ENCODE data around the gene HOXC5. TPM values are rescaled to one million over a fixed set of nuclear protein-coding genes. Genes with fewer than 3 reads are reported as not detected.

The HOXC5 gene
- total RNA-seq, 1 donor from 2014 or later = not detected

GRCh38 chr12:53989227-53990113 is 43.4 kb upstream of the HOXC5 start:
- H3K27ac Mint-ChIP-seq (ENCODE audit: unreplicated experiment) = no peak overlapping the region
- peak; percentile 38 for TF ChIP-seq CTCF (IDR thresholded peaks at IDR 0.05; ENCODE audit: unreplicated experiment)
- DNase-seq (ENCODE audit: low spot score) = no peak
- H3K36me3 Mint-ChIP-seq (ENCODE audit: low read depth, unreplicated experiment) = peaks cover 4% of the 10 kb centered on the region
- H3K9me3 Mint-ChIP-seq (ENCODE audit: unreplicated experiment) = no peaks in the 10 kb centered on the region
- H3K4me3 Mint-ChIP-seq (ENCODE audit: unreplicated experiment) = peak overlapping the region; percentile 60
- peaks cover 55% of the 10 kb centered on the region for H3K4me1 Mint-ChIP-seq (ENCODE audit: unreplicated experiment)
- H3K27me3 Mint-ChIP-seq (ENCODE audit: unreplicated experiment) = peaks cover 47% of the 10 kb centered on the region

GRCh38 chr12:53990311-53991076 is 42.4 kb upstream of the HOXC5 start:
- TF ChIP-seq CTCF (IDR thresholded peaks at IDR 0.05; ENCODE audit: unreplicated experiment) = no peak
- H3K27ac Mint-ChIP-seq (ENCODE audit: unreplicated experiment) = no peak overlapping the region
- peaks cover 57% of the 10 kb centered on the region for H3K4me1 Mint-ChIP-seq (ENCODE audit: unreplicated experiment)
- H3K9me3 Mint-ChIP-seq (ENCODE audit: unreplicated experiment) = no peaks in the 10 kb centered on the region
- H3K36me3 Mint-ChIP-seq (ENCODE audit: low read depth, unreplicated experiment) = peaks cover 4% of the 10 kb centered on the region
- no peak for DNase-seq (ENCODE audit: low spot score)
- H3K4me3 Mint-ChIP-seq (ENCODE audit: unreplicated experiment) = peak overlapping the region; percentile 19
- peaks cover 50% of the 10 kb centered on the region for H3K27me3 Mint-ChIP-seq (ENCODE audit: unreplicated experiment)

GRCh38 chr12:53991077-53991460 is 41.8 kb upstream of the HOXC5 start:
- Mint-ChIP-seq H3K4me3 (ENCODE audit: unreplicated experiment) (no peak overlapping the region), H3K36me3 (ENCODE audit: low read depth, unreplicated experiment) (peaks cover 4% of the 10 kb centered on the region), H3K27me3 (ENCODE audit: unreplicated experiment) (peaks cover 47% of the 10 kb centered on the region), H3K9me3 (ENCODE audit: unreplicated experiment) (no peaks in the 10 kb centered on the region), H3K4me1 (ENCODE audit: unreplicated experiment) (peaks cover 54% of the 10 kb centered on the region), H3K27ac (ENCODE audit: unreplicated experiment) (no peak overlapping the region)
- DNase-seq (ENCODE audit: low spot score) = no peak
- no peak for TF ChIP-seq CTCF (IDR thresholded peaks at IDR 0.05; ENCODE audit: unreplicated experiment)

GRCh38 chr12:53992377-53992889 is 40.4 kb upstream of the HOXC5 start:
- Mint-ChIP-seq H3K9me3 (ENCODE audit: unreplicated experiment) (no peaks in the 10 kb centered on the region), H3K4me1 (ENCODE audit: unreplicated experiment) (peaks cover 43% of the 10 kb centered on the region), H3K4me3 (ENCODE audit: unreplicated experiment) (no peak overlapping the region), H3K27ac (ENCODE audit: unreplicated experiment) (peak overlapping the region; percentile 42), H3K36me3 (ENCODE audit: low read depth, unreplicated experiment) (peaks cover 4% of the 10 kb centered on the region), H3K27me3 (ENCODE audit: unreplicated experiment) (peaks cover 42% of the 10 kb centered on the region)
- no peak for DNase-seq (ENCODE audit: low spot score)
- no peak for TF ChIP-seq CTCF (IDR thresholded peaks at IDR 0.05; ENCODE audit: unreplicated experiment)
